Hematopoietic multipotent progenitor cell treated with erythropoietin and hydrocortisone succinate and interleukin-3 and kit ligand, for 17 days (in vitro differentiated cells): ENCODE measurements around the gene TCF7L1.

Source experiments
- DNase-seq: peaks from one replicate; pipeline ENCODE4 v3.0.0-alpha.2; 2015; ENCODE audit warnings: low spot score

TCF7L1 gene

DNA sequence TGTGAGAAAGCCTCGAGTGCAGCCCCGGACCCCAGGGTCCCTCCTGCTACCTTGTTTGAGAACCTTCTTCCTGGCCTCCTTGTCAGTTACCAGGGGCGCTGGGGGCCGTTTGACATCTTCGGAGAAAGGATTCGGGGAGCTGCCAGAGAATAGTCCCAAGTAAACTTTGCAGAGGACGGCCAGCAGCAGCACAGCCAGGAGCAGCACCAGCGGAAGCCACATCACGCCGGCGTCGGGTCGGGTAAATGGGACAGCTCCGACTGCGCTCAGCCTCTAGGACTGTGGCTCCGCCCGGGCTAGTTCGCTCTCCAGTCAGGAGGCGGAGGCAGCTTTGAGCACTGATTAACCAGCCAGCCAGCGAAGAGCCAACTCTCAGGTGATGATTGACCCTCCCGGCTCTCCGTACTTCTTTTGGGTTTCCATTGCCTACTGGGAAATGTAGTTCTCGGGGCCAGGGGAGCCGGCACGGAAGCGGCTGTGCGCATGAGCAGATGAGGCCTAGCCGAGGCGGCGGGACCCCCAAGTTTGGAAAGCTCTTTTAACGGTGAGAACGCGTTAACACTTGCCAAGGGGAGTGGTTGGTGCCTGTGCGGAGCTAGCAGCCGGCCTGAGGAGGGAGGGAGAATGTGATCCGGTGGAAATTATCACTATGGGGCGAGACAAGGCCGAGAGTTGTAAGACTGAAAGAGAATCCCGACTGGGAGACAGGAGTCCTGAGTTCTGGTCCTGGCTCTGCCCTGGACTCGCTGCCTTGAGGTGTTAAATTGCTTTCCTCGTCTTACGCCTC lies 221.3 kb downstream of the TCF7L1 start, which contains the start of the genes ELMOD3 and RETSAT:
TSS of gene ELMOD3 (plus strand) at position 484 of the 787 bp plus-strand sequence. CDS start 2,430 bp downstream, outside the sequence.
TSS of gene RETSAT (minus strand) at position 243 of the 787 bp plus-strand sequence. CDS start at position 222, 21 bp downstream.
- peak; percentile 99 for DNase-seq

DNA sequence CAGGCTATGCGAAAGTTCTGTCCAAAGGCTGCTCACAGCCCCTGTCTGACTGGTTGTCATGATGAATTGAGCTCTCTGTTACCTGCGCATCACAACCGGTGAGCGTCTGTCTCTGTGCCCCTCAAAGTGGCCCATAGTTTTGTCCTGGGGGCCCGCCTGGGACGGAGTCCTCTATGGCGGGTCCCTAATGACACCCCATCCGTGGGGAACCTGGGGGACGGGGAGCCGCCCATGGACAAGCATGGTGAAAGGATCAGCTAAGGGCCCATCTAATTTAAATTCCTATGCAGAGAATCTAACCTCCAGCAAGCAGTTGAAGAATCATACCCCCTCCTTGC lies 221.8 kb downstream of the TCF7L1 start:
- DNase-seq = no peak

DNA sequence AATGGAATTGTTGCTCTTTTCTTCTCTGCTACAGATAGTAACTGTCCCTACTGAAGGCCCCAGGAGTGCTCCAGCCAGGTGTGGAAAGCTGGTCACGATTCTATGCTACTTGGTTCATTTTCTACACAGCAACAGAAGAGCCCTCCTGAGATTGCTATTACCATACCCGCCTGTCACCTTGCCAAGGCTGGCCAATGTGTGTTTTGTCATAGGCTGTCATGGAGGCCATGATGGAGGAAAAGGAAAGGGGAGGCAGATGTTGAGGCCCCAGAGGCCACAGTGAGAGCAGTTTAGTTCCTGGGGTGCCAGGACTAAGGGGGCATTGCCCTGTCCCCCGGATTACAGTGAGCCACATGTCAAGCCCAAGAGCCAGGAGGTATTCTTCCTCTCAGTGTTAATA lies 222.3 kb downstream of the TCF7L1 start:
- no peak for DNase-seq

DNA sequence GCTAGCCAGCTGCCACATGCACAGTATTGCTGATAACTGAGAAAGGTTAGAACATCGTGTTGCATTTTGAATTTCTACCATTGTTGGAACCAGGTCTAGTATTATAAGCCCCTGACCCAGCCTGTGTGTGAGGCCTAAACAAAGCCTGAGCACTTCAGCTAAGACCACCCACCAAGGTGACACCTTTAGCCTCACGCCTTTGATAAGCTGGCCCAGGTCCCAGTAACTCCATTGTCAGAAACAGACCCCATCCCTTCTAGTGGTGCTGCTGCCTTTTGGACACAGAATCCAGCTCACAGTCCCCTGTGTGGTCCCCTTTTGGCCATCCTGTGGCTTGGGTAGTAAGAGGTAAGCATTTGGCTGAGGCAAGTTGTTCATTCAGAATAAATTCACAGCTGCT lies 223.0 kb downstream of the TCF7L1 start:
- no peak for DNase-seq

DNA sequence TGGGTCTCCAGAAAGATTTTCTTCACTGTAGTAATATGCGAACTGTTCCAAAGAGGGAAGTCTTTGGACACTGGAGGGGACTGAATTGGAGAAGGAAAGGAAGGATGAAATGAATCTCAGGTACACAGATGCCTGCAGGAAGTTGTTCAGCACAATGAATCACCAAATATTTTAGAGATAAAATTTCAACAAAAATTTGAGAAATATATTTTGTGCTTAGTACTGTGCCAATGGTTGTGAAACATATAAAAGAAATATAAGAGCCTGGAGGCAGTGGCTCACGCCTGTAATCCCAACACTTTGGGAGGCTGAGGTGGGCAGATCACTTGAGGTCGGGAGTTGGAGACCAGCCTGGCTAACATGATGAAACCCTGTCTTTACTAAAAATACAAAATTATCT lies 224.5 kb downstream of the TCF7L1 start:
- no peak for DNase-seq
